B cell (primary cell): ENCODE results near the gene DDA1.

Experiments used
- EZH2 ChIP-seq: IDR thresholded peaks from 2 replicates; pipeline ENCODE4 v1.6.1; 2012; ENCODE audit warnings: borderline replicate concordance, low read depth, mild to moderate bottlenecking, moderate library complexity, low read length; ENCODE audit not compliant: insufficient read depth, poor library complexity, severe bottlenecking
- TF ChIP-seq, protein P1 (sequence below): fragments of 200-600 bp; IDR thresholded peaks from one replicate; pipeline ENCODE4 v1.8.0; 2022; ENCODE audit warnings: antibody characterized with exemption, mild to moderate bottlenecking

DNA sequence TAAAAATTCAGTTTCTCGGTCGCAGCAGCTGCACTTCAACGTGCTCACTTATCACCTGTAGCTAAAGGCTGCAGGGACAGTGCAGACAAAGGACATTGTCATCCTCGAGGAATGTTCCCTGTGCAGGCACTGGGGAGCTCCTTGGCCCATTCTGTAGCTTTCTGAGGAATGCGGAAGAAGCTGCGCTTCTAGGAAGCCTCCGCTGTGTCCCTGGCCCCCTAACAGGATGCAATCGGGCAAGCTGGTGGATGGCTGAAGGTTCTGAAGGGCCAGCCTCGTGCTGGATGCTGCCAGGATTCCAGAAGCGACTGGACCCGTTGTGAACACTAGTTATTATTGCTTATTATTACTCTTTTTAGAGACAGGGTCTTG, 17.2 kb downstream of the DDA1 start:
- TF ChIP-seq, protein P1, sequence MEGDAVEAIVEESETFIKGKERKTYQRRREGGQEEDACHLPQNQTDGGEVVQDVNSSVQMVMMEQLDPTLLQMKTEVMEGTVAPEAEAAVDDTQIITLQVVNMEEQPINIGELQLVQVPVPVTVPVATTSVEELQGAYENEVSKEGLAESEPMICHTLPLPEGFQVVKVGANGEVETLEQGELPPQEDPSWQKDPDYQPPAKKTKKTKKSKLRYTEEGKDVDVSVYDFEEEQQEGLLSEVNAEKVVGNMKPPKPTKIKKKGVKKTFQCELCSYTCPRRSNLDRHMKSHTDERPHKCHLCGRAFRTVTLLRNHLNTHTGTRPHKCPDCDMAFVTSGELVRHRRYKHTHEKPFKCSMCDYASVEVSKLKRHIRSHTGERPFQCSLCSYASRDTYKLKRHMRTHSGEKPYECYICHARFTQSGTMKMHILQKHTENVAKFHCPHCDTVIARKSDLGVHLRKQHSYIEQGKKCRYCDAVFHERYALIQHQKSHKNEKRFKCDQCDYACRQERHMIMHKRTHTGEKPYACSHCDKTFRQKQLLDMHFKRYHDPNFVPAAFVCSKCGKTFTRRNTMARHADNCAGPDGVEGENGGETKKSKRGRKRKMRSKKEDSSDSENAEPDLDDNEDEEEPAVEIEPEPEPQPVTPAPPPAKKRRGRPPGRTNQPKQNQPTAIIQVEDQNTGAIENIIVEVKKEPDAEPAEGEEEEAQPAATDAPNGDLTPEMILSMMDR, result no peak
- no peak for TF ChIP-seq EZH2
